HL-60 (cell line): Measurements from ENCODE around the gene VWA7.
A peak's percentile ranks its signal among the peaks of the same experiment; 100 is the strongest.

Source experiments
- DNase-seq, 2 experiments: peaks; one replicate each; pipeline ENCODE4 v3.0.0-alpha.2; 2010 to 2020; ENCODE audit warnings: low read depth in 1 of 2, low spot score in 1 of 2
- H3K27ac ChIP-seq: fragments of 250-450 bp; sonication (Bioruptor Pico); replicated peaks from 2 replicates; pipeline ENCODE4 v1.5.1; 2020; ENCODE audit warnings: mild to moderate bottlenecking, moderate library complexity
- H3K27me3 ChIP-seq: fragments of 250-450 bp; sonication (Bioruptor Pico); 2 replicates; pipeline ENCODE4 v1.5.1; 2021; ENCODE audit warnings: mild to moderate bottlenecking, moderate library complexity; ENCODE audit not compliant: insufficient read depth, poor library complexity, severe bottlenecking
- H3K4me3 ChIP-seq: replicated peaks from 2 replicates; pipeline ENCODE4 v1.5.1; 2011; ENCODE audit warnings: mild to moderate bottlenecking, control low read depth, low read length; ENCODE audit not compliant: insufficient read depth
- GABPA ChIP-seq: IDR thresholded peaks from 2 replicates; pipeline ENCODE4 v1.6.1; 2012; ENCODE audit warnings: low read depth
- POLR2AphosphoS5 ChIP-seq: IDR thresholded peaks from 2 replicates; pipeline ENCODE4 v1.6.1; 2012; ENCODE audit warnings: low read depth
- SPI1 ChIP-seq: IDR thresholded peaks from 2 replicates; pipeline ENCODE4 v1.6.1; 2012; ENCODE audit warnings: low read depth, mild to moderate bottlenecking, borderline replicate concordance
- TF ChIP-seq, protein P1 (sequence below): IDR thresholded peaks from one replicate; pipeline ENCODE4 v1.5.1; 2011; ENCODE audit warnings: low read length, control low read depth, inconsistent platforms; ENCODE audit not compliant: insufficient read depth
- TF ChIP-seq, protein P2 (sequence below): IDR thresholded peaks from 2 replicates; pipeline ENCODE4 v1.6.1; 2012; ENCODE audit warnings: low read depth; ENCODE audit not compliant: insufficient replicate concordance

The VWA7 gene

DNA sequence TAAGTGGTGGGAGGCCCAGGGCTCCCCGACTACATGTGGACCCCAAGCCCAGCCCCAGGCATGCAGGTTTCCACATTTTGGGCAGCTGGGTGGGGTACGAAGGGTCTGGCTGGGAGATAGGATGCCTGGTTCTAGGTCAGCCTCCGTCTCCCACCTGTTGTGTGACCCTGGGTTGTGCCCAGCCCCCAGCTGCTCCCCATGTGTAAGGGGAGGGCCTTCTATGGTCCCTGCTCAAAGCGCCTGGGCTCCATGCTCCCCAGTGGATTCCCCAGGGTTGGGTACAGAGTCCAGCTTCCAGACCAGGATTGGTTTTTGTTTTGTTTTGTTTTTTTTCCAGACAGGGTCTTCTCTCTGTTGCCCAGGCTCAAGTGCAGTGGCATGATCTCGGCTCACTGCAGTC lies 1.1 kb upstream of the VWA7 start:
- no peak overlapping the region for H3K27ac ChIP-seq

DNA sequence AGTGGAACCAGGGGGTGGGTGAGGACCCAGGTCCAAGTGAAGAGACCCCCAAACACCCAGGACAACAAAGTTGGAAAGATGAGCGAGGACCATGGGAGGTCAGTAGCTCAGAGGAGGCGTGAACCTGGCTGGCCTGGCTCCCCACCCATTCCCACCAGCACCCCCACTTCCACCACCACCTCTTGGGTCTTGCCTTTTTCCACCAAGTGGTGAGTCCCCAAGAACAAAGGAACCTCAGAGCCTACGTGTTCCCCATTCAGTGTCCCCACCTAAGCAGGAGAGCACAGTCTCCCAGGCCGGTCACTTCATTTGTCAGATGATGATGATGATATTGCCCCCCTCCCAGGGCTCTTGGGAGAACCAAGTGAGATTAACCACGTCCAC lies 531 bp upstream of the VWA7 start:
- Histone ChIP-seq H3K27ac (no peak overlapping the region; the same call in 1 of the 2 replicates), H3K4me3 (no peak overlapping the region), H3K27me3 (no peaks in the 10 kb centered on the region)
- no peak for DNase-seq
- TF ChIP-seq POLR2AphosphoS5 (no peak), GABPA (no peak)
- TF ChIP-seq, protein P1, sequence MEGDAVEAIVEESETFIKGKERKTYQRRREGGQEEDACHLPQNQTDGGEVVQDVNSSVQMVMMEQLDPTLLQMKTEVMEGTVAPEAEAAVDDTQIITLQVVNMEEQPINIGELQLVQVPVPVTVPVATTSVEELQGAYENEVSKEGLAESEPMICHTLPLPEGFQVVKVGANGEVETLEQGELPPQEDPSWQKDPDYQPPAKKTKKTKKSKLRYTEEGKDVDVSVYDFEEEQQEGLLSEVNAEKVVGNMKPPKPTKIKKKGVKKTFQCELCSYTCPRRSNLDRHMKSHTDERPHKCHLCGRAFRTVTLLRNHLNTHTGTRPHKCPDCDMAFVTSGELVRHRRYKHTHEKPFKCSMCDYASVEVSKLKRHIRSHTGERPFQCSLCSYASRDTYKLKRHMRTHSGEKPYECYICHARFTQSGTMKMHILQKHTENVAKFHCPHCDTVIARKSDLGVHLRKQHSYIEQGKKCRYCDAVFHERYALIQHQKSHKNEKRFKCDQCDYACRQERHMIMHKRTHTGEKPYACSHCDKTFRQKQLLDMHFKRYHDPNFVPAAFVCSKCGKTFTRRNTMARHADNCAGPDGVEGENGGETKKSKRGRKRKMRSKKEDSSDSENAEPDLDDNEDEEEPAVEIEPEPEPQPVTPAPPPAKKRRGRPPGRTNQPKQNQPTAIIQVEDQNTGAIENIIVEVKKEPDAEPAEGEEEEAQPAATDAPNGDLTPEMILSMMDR = no peak

More for the DNA sequence above, 1.1 kb upstream of the VWA7 start:
- TF ChIP-seq GABPA = no peak
- no peak for TF ChIP-seq SPI1
- TF ChIP-seq, protein P1 = no peak
- TF ChIP-seq POLR2AphosphoS5 = no peak
- TF ChIP-seq, protein P2, sequence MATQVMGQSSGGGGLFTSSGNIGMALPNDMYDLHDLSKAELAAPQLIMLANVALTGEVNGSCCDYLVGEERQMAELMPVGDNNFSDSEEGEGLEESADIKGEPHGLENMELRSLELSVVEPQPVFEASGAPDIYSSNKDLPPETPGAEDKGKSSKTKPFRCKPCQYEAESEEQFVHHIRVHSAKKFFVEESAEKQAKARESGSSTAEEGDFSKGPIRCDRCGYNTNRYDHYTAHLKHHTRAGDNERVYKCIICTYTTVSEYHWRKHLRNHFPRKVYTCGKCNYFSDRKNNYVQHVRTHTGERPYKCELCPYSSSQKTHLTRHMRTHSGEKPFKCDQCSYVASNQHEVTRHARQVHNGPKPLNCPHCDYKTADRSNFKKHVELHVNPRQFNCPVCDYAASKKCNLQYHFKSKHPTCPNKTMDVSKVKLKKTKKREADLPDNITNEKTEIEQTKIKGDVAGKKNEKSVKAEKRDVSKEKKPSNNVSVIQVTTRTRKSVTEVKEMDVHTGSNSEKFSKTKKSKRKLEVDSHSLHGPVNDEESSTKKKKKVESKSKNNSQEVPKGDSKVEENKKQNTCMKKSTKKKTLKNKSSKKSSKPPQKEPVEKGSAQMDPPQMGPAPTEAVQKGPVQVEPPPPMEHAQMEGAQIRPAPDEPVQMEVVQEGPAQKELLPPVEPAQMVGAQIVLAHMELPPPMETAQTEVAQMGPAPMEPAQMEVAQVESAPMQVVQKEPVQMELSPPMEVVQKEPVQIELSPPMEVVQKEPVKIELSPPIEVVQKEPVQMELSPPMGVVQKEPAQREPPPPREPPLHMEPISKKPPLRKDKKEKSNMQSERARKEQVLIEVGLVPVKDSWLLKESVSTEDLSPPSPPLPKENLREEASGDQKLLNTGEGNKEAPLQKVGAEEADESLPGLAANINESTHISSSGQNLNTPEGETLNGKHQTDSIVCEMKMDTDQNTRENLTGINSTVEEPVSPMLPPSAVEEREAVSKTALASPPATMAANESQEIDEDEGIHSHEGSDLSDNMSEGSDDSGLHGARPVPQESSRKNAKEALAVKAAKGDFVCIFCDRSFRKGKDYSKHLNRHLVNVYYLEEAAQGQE = no peak
- DNase-seq = no peak
- Histone ChIP-seq H3K27me3 (no peaks in the 10 kb centered on the region), H3K4me3 (no peak overlapping the region)

DNA sequence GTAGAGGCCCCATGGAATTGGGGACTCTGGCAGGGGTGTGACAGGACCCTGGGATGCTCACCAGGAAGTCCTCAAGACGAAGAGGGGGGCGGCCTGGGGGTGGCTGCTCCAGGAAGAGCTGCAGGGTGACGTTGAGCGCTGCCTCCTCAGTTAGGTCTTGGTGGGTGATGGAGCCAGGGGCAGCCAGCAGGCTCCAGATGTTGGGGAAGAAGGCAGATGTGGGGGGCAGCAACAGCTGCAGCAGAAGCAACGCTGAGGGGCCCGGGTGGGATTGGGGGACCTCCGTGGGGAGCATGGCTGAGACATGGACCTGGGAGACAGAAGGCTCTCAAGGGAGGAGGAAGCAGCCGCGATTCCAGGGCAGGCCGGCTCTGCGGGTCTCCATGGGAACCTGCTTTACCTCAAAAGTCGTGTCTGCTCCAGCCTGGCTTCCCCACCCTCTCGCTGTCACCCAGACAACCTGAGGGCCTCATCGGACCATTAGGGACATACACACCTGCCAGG lies 591 bp downstream of the VWA7 start:
- peak in 1 of 2 experiments; percentile 19 for DNase-seq
- Histone ChIP-seq H3K27me3 (no peaks in the 10 kb centered on the region), H3K4me3 (0 out of 2 replicates have a peak overlapping the region, but pooled peaks have one; percentile 9), H3K27ac (peak overlapping the region; percentile 39)
- TF ChIP-seq, protein P1 = no peak
- TF ChIP-seq GABPA (no peak), SPI1 (no peak), POLR2AphosphoS5 (no peak)
- TF ChIP-seq, protein P2 = no peak
